Mesothelial cell of epicardium (in vitro differentiated cells): ENCODE results near the gene DDX31. TPM values are rescaled to one million over a fixed set of nuclear protein-coding genes. Genes with fewer than 3 reads are reported as not detected.
A peak's percentile ranks its signal among the peaks of the same experiment; 100 is the strongest.

Source experiments
- DNase-seq, 2 experiments: peaks; one replicate each; pipeline ENCODE4 v3.0.0; 2021; ENCODE audit warnings: low spot score in 2 of 2; ENCODE audit not compliant: unreplicated experiment in 2 of 2
- H3K27ac Mint-ChIP-seq: 2 replicates; pipeline ENCODE4 v1.8.0; 2021; ENCODE audit warnings: mixed read lengths
- H3K27me3 Mint-ChIP-seq: 2 replicates; pipeline ENCODE4 v1.8.0; 2021; ENCODE audit warnings: low read depth, mixed read lengths
- H3K36me3 Mint-ChIP-seq: 2 replicates; pipeline ENCODE4 v1.8.0; 2021; ENCODE audit warnings: mixed read lengths
- H3K4me1 Mint-ChIP-seq: 2 replicates; pipeline ENCODE4 v1.8.0; 2021; ENCODE audit warnings: mixed read lengths
- H3K4me3 Mint-ChIP-seq: 2 replicates; pipeline ENCODE4 v1.8.0; 2021; ENCODE audit warnings: mild to moderate bottlenecking, moderate library complexity, mixed read lengths
- H3K9me3 Mint-ChIP-seq: 2 replicates; pipeline ENCODE4 v1.8.0; 2021; ENCODE audit warnings: mixed read lengths
- total RNA-seq: library from RNA; stranded (reverse); gene quantifications from 3 replicates; pipeline ENCODE4 v1.2.1, GENCODE V29; 2021
- TF ChIP-seq, protein P1 (sequence below): fragments of 200-600 bp; sonication (generic); IDR thresholded peaks from one replicate; pipeline ENCODE4 v1.5.0; 2021; ENCODE audit warnings: antibody characterized with exemption; ENCODE audit not compliant: unreplicated experiment

Gene DDX31
- total RNA-seq, 1 donor from 2014 or later: 22.9 TPM

DNA sequence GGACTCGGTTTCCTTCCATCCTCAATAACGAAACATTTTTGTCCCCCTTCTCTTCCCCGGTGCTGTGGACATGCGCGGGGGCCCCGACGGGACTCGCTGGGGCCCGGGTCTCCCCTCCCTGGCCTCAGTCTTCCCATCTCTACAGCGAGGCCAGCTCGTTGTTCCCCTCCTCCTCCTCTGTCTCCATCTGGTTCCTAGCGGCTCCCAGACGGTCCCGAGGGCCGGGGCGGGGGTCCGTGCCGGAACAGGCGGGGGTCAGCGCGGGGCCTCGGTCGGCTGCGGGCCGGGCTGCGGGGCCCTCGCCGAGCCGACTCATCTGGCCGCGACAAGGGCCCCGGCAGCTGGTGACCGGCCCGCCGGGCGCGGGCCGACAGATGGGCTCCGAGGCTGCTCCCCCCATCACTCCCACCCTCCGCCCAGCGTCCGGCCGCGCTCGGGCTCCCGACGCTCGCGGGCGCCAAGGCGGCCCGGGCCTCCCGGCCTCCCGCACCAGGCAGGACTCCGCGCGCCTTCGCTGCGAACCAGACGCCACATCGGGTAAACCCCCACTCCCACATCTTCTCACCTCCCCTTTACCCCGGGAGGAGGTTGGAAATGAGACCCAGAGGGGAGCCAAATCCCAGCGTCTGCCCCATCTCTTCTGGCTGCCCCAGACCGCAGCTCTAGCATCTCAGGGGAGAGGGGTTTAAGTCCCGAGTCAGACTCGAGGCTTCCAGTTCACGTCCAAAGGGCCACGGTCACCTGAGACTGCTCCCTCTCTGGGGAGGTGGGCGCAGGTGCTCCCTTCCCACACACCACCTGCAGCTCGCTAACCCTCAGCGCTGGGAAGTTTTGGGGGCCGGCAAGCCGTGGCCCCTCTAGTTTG is 79.2 kb downstream of the DDX31 start:
- H3K27me3 Mint-ChIP-seq: peaks cover 76% of the 10 kb centered on the region
- H3K27ac Mint-ChIP-seq: no peak overlapping the region
- no peak for DNase-seq
- TF ChIP-seq, protein P1, sequence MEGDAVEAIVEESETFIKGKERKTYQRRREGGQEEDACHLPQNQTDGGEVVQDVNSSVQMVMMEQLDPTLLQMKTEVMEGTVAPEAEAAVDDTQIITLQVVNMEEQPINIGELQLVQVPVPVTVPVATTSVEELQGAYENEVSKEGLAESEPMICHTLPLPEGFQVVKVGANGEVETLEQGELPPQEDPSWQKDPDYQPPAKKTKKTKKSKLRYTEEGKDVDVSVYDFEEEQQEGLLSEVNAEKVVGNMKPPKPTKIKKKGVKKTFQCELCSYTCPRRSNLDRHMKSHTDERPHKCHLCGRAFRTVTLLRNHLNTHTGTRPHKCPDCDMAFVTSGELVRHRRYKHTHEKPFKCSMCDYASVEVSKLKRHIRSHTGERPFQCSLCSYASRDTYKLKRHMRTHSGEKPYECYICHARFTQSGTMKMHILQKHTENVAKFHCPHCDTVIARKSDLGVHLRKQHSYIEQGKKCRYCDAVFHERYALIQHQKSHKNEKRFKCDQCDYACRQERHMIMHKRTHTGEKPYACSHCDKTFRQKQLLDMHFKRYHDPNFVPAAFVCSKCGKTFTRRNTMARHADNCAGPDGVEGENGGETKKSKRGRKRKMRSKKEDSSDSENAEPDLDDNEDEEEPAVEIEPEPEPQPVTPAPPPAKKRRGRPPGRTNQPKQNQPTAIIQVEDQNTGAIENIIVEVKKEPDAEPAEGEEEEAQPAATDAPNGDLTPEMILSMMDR: no peak
- H3K4me1 Mint-ChIP-seq: peaks cover 2% of the 10 kb centered on the region
- H3K36me3 Mint-ChIP-seq: peaks cover 22% of the 10 kb centered on the region
- H3K4me3 Mint-ChIP-seq: no peak overlapping the region
- H3K9me3 Mint-ChIP-seq: no peaks in the 10 kb centered on the region

DNA sequence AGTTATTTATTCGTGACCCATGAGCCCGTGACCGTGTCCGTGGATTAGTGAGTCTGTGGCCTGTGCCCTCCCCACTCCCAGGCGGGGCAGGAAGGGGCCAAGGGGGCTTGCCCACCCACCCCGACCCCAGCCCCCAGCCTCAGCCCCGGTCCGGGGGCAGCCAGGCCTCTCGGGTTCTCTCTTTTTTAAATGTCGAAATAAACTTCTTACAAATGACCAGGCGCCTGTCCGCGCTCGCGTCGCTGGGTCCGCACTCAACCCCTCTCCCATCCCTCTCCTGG is 79.8 kb downstream of the DDX31 start:
- peaks cover 2% of the 10 kb centered on the region for H3K4me1 Mint-ChIP-seq
- H3K4me3 Mint-ChIP-seq: no peak overlapping the region
- H3K27me3 Mint-ChIP-seq: peaks cover 82% of the 10 kb centered on the region
- no peaks in the 10 kb centered on the region for H3K9me3 Mint-ChIP-seq
- TF ChIP-seq, protein P1: no peak
- no peak overlapping the region for H3K27ac Mint-ChIP-seq
- peaks cover 20% of the 10 kb centered on the region for H3K36me3 Mint-ChIP-seq
- DNase-seq: no peak

DNA sequence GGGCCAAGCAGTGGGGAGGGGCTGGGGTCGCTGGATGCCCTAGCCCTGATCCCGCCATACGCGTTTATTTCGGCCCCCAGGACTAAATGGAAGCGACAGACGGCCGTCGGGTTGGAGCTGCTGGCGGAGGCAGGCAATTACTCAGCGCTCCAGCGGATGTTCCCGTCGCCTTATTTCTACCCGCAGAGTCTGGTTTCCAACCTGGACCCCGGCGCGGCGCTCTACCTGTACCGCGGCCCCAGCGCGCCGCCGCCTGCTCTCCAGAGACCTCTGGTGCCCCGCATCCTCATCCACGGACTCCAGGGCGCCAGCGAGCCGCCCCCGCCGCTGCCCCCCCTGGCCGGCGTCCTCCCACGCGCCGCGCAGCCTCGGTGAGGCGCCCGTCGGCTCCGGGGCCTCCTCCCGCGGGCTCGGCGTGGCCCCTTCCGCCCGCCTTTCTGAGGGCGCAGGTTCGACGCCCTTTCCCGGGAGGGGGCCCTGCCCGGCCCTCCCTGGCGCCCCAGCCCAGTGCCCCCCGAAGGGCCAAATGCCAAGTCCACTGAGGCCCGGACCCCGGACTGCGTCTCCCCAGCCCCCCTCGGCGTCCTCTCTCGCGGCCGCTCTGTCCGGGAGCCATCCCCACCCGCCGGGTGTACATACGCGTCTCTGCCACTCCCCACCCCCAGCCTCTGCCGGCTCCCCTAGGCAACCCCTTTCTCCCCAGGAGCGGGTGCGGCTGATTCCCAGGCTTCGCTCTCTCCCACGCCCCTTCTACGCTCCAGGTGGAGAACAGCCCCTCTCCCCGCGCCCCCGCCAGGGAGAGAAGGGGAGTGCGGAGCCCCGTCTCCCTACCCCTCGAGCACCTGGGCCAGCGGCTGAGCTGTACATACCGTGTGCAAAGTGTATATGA is 80.4 kb downstream of the DDX31 start:
- Mint-ChIP-seq H3K27me3 (peaks cover 88% of the 10 kb centered on the region), H3K4me1 (peaks cover 2% of the 10 kb centered on the region), H3K9me3 (no peaks in the 10 kb centered on the region), H3K36me3 (peaks cover 15% of the 10 kb centered on the region), H3K27ac (no peak overlapping the region), H3K4me3 (peak overlapping the region; percentile 33)
- TF ChIP-seq, protein P1: no peak
- no peak for DNase-seq

DNA sequence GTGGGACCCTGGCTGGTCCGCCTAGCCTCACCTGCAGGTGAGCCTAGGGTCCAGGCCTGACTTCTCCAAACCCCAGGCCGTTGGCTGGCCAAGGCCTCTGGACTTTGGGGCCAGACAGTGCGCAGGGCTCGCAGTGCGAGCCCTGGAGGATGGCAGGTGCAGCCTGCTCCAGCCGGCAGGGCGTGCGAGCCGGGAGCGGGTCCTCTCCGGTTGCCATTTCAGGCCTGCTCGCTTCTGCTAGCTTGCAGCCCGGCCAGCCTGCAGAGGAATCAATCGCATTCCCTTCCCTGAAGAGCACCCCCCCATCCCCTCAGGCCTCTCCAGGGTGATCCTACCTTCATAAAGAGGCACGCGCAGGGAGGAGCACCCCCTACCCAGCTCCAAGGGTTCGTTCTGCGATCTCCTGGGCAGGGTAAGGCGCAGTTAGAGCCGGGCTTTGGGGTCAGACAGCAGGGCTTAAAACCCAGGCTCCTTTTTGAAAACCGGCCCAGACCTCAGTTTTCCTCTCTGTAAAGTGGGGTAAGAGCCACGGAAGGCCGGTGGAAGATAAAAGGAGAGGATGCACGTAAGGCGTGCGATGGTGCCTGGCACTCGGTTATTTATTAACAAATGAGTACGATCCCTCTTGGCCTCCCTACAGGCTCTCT is 81.2 kb downstream of the DDX31 start:
- TF ChIP-seq, protein P1: no peak
- no peak for DNase-seq
- no peak overlapping the region for H3K27ac Mint-ChIP-seq
- no peak overlapping the region for H3K4me3 Mint-ChIP-seq
- H3K36me3 Mint-ChIP-seq: peaks cover 10% of the 10 kb centered on the region
- peaks cover 2% of the 10 kb centered on the region for H3K4me1 Mint-ChIP-seq
- peaks cover 92% of the 10 kb centered on the region for H3K27me3 Mint-ChIP-seq
- H3K9me3 Mint-ChIP-seq: no peaks in the 10 kb centered on the region

DNA sequence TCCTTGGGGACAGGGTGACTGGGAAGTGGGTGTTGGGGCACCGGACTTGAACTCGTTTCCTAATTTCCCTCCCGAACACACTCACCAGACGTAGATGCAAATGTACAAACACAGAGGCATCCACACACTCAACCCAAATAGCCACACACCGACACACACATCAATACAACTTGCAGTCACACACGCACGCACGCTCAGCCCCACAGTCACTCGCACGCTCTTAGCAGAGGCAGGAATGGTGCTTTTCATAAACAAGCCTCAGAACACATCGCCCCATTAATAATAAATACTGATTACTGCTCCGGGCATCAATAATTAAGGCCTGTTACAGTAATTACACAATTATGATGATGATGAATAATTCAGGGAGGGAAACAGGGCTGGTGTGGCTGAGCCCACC is 81.7 kb downstream of the DDX31 start:
- no peak overlapping the region for H3K4me3 Mint-ChIP-seq
- peaks cover 92% of the 10 kb centered on the region for H3K27me3 Mint-ChIP-seq
- no peak overlapping the region for H3K27ac Mint-ChIP-seq
- H3K36me3 Mint-ChIP-seq: peaks cover 5% of the 10 kb centered on the region
- no peak for DNase-seq
- no peaks in the 10 kb centered on the region for H3K9me3 Mint-ChIP-seq
- H3K4me1 Mint-ChIP-seq: peaks cover 2% of the 10 kb centered on the region
- TF ChIP-seq, protein P1: no peak
